ENCODE results near the gene MIF4GD.
"Not testable (repeated sequence)": the region's sequence is repeated elsewhere in the genome, so short reads cannot be mapped to it uniquely, and the experiment has no call there.

GRCh38 chr17:75255954-75256698 lies 14.9 kb downstream of the MIF4GD start:
- not testable (repeated sequence) for TF ChIP-seq SNAI2 (CRISPR knock-in tag; IDR thresholded peaks at IDR 0.05); ZNF70 (CRISPR knock-in tag; IDR thresholded peaks at IDR 0.05); PATZ1 (CRISPR knock-in tag; IDR thresholded peaks at IDR 0.05; ENCODE audit: borderline replicate concordance); BACH2 (CRISPR knock-in tag; IDR thresholded peaks at IDR 0.05; ENCODE audit: borderline replicate concordance); ZFP3 (CRISPR knock-in tag; IDR thresholded peaks at IDR 0.05); TCF4 (CRISPR knock-in tag; IDR thresholded peaks at IDR 0.05; ENCODE audit: borderline replicate concordance); RARB (CRISPR knock-in tag; IDR thresholded peaks at IDR 0.05)
- TF ChIP-seq, protein P1, sequence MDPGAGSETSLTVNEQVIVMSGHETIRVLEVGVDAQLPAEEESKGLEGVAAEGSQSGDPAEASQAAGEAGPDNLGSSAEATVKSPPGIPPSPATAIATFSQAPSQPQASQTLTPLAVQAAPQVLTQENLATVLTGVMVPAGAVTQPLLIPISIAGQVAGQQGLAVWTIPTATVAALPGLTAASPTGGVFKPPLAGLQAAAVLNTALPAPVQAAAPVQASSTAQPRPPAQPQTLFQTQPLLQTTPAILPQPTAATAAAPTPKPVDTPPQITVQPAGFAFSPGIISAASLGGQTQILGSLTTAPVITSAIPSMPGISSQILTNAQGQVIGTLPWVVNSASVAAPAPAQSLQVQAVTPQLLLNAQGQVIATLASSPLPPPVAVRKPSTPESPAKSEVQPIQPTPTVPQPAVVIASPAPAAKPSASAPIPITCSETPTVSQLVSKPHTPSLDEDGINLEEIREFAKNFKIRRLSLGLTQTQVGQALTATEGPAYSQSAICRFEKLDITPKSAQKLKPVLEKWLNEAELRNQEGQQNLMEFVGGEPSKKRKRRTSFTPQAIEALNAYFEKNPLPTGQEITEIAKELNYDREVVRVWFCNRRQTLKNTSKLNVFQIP (CRISPR knock-in tag; IDR thresholded peaks at IDR 0.05; ENCODE audit: borderline replicate concordance, low read depth), result not testable (repeated sequence)
- TF ChIP-seq, protein P2, sequence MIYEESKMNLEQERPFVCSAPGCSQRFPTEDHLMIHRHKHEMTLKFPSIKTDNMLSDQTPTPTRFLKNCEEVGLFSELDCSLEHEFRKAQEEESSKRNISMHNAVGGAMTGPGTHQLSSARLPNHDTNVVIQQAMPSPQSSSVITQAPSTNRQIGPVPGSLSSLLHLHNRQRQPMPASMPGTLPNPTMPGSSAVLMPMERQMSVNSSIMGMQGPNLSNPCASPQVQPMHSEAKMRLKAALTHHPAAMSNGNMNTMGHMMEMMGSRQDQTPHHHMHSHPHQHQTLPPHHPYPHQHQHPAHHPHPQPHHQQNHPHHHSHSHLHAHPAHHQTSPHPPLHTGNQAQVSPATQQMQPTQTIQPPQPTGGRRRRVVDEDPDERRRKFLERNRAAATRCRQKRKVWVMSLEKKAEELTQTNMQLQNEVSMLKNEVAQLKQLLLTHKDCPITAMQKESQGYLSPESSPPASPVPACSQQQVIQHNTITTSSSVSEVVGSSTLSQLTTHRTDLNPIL (CRISPR knock-in tag; IDR thresholded peaks at IDR 0.05; ENCODE audit: low read depth), result not testable (repeated sequence)
- TF ChIP-seq, protein P3, sequence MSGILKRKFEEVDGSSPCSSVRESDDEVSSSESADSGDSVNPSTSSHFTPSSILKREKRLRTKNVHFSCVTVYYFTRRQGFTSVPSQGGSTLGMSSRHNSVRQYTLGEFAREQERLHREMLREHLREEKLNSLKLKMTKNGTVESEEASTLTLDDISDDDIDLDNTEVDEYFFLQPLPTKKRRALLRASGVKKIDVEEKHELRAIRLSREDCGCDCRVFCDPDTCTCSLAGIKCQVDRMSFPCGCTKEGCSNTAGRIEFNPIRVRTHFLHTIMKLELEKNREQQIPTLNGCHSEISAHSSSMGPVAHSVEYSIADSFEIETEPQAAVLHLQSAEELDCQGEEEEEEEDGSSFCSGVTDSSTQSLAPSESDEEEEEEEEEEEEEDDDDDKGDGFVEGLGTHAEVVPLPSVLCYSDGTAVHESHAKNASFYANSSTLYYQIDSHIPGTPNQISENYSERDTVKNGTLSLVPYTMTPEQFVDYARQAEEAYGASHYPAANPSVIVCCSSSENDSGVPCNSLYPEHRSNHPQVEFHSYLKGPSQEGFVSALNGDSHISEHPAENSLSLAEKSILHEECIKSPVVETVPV (CRISPR knock-in tag; IDR thresholded peaks at IDR 0.05), result not testable (repeated sequence)

All from SK-N-SH treated with all-trans-retinoic acid at 6 μM for 48 hours (cell line).